D721Med (cell line): ENCODE measurements around the gene EDEM1.
"Not testable (repeated sequence)": the region's sequence is repeated elsewhere in the genome, so short reads cannot be mapped to it uniquely, and the experiment has no call there.

Experiments used
- DNase-seq: peaks from one replicate; pipeline ENCODE4 v3.0.0; 2011; ENCODE audit warnings: low spot score; ENCODE audit not compliant: insufficient read length
- FAIRE-seq: peaks from 2 replicates; lab custom pipeline; 2011; peaks lifted over from hg19 to GRCh38; lab: Jason Lieb, UNC
- CTCF ChIP-seq: IDR thresholded peaks from 2 replicates; pipeline ENCODE4 v1.5.1; 2012; ENCODE audit warnings: mild to moderate bottlenecking, control low read depth; ENCODE audit not compliant: insufficient read depth; ENCODE audit errors: missing control alignments

The EDEM1 gene

GRCh38 chr3:5144316-5144994 lies 43.1 kb upstream of the EDEM1 start:
- TF ChIP-seq CTCF = no peak
- FAIRE-seq (no peak), DNase-seq (no peak)

GRCh38 chr3:5145120-5145519 lies 42.4 kb upstream of the EDEM1 start:
- no peak for DNase-seq
- no peak for FAIRE-seq
- TF ChIP-seq CTCF = no peak

GRCh38 chr3:5147152-5147551 lies 40.4 kb upstream of the EDEM1 start:
- FAIRE-seq = not testable (repeated sequence)

GRCh38 chr3:5149306-5149880 lies 38.1 kb upstream of the EDEM1 start:
- no peak for TF ChIP-seq CTCF
- FAIRE-seq = no peak
- DNase-seq = no peak

More at GRCh38 chr3:5147152-5147551, 40.4 kb upstream of the EDEM1 start:
- DNase-seq = not testable (repeated sequence)

GRCh38 chr3:5151586-5151985 lies 35.9 kb upstream of the EDEM1 start:
- DNase-seq (no peak), FAIRE-seq (no peak)
- TF ChIP-seq CTCF = no peak

- no peak for DNase-seq
- FAIRE-seq = no peak
- no peak for TF ChIP-seq CTCF
Observed at GRCh38 chr3:5153074-5153473, 34.4 kb upstream of the EDEM1 start.

- no peak for DNase-seq
- TF ChIP-seq CTCF = no peak
- no peak for FAIRE-seq
Observed at GRCh38 chr3:5155241-5155640, 32.3 kb upstream of the EDEM1 start.
